Neuronal stem cell (in vitro differentiated cells): ENCODE results near the gene NEK10.
"Not testable (repeated sequence)": the region's sequence is repeated elsewhere in the genome, so short reads cannot be mapped to it uniquely, and the experiment has no call there.

Experiments used
- DNase-seq: peaks from one replicate; pipeline ENCODE4 v3.0.0-alpha.2; 2013; ENCODE audit warnings: low spot score
- H2AFZ ChIP-seq: one replicate; pipeline ENCODE4 v1.6.1; 2013; ENCODE audit warnings: mild to moderate bottlenecking, low read length, inconsistent platforms
- H2AK5ac ChIP-seq: 2 replicates; pipeline ENCODE4 v1.6.1; 2013; ENCODE audit warnings: low read depth, mild to moderate bottlenecking, inconsistent platforms, low read length, moderate library complexity, mixed read lengths
- H2BK120ac ChIP-seq: 2 replicates; pipeline ENCODE4 v1.6.1; 2013; ENCODE audit warnings: low read depth, mild to moderate bottlenecking, inconsistent platforms, low read length, moderate library complexity, mixed read lengths
- H2BK12ac ChIP-seq: one replicate; pipeline ENCODE4 v1.6.1; 2013; ENCODE audit warnings: low read length, inconsistent platforms
- H2BK15ac ChIP-seq: 2 replicates; pipeline ENCODE4 v1.6.1; 2013; ENCODE audit warnings: mild to moderate bottlenecking, low read length, inconsistent platforms, mixed read lengths
- H2BK5ac ChIP-seq: one replicate; pipeline ENCODE4 v1.6.1; 2013; ENCODE audit warnings: inconsistent platforms, mild to moderate bottlenecking, low read length, moderate library complexity
- H3K14ac ChIP-seq: one replicate; pipeline ENCODE4 v1.6.1; 2013; ENCODE audit warnings: low read length, inconsistent platforms
- H3K18ac ChIP-seq: 2 replicates; pipeline ENCODE4 v1.6.1; 2013; ENCODE audit warnings: low read length, inconsistent platforms
- H3K23ac ChIP-seq: 2 replicates; pipeline ENCODE4 v1.6.1; 2013; ENCODE audit warnings: low read depth, mild to moderate bottlenecking, mixed read lengths, low read length, inconsistent platforms; ENCODE audit not compliant: poor library complexity
- H3K27ac ChIP-seq: replicated peaks from 3 replicates; pipeline ENCODE4 v1.5.1; 2013; ENCODE audit warnings: low read length, inconsistent platforms
- H3K27me3 ChIP-seq, 3 experiments: 2 replicates each; pipeline ENCODE4 v1.6.1; 2013; ENCODE audit warnings: low read length in 3 of 3, mild to moderate bottlenecking in 2 of 3, inconsistent platforms in 1 of 3, low read depth in 1 of 3, mixed read lengths in 1 of 3, moderate library complexity in 1 of 3; ENCODE audit not compliant: control insufficient read depth in 3 of 3, insufficient read depth in 3 of 3
- H3K36me3 ChIP-seq, 2 donors: replicated peaks in 1 of 2; 2 replicates each; pipeline ENCODE4 v1.6.1; 2013; ENCODE audit warnings: low read length in 2 of 2; ENCODE audit not compliant: control insufficient read depth in 2 of 2, insufficient read depth in 2 of 2
- H3K4ac ChIP-seq: 2 replicates; pipeline ENCODE4 v1.6.1; 2013; ENCODE audit warnings: inconsistent platforms, mild to moderate bottlenecking, low read length, moderate library complexity
- H3K4me1 ChIP-seq, 2 donors: 1 replicate in 1 of 2; 2 replicates in 1 of 2; pipeline ENCODE4 v1.6.1; 2013; ENCODE audit warnings: low read length in 2 of 2, low read depth in 1 of 2; ENCODE audit not compliant: control insufficient read depth in 2 of 2, insufficient read depth in 1 of 2
- H3K4me2 ChIP-seq: one replicate; pipeline ENCODE4 v1.6.1; 2013; ENCODE audit warnings: mild to moderate bottlenecking, low read length, inconsistent platforms; ENCODE audit not compliant: insufficient read depth, poor library complexity, severe bottlenecking
- H3K4me3 ChIP-seq, 2 donors: 2 replicates each; pipeline ENCODE4 v1.5.1; 2013; ENCODE audit warnings: low read length in 2 of 2, mild to moderate bottlenecking in 2 of 2, inconsistent platforms in 1 of 2, moderate library complexity in 1 of 2
- H3K79me1 ChIP-seq: one replicate; pipeline ENCODE4 v1.6.1; 2013; ENCODE audit warnings: low read depth, mild to moderate bottlenecking, inconsistent platforms, low read length, moderate library complexity
- H3K9ac ChIP-seq: one replicate; pipeline ENCODE4 v1.6.1; 2013; ENCODE audit warnings: mild to moderate bottlenecking, low read depth, low read length, inconsistent platforms; ENCODE audit not compliant: poor library complexity
- H3K9me3 ChIP-seq, 2 donors: replicated peaks in 1 of 2; 2 replicates each; pipeline versions ENCODE3 to v1.6.1; 2013; ENCODE audit warnings: low read length in 2 of 2, mild to moderate bottlenecking in 2 of 2, inconsistent platforms in 1 of 2, low read depth in 1 of 2, mixed read lengths in 1 of 2, moderate library complexity in 1 of 2; ENCODE audit not compliant: control insufficient read depth in 2 of 2, insufficient read depth in 1 of 2
- H4K8ac ChIP-seq: one replicate; pipeline ENCODE4 v1.6.1; 2013; ENCODE audit warnings: low read depth, mild to moderate bottlenecking, inconsistent platforms, low read length, moderate library complexity
- H4K91ac ChIP-seq: one replicate; pipeline ENCODE4 v1.6.1; 2013; ENCODE audit warnings: low read length, low read depth, mild to moderate bottlenecking, inconsistent platforms; ENCODE audit not compliant: poor library complexity
- WGBS, 2 donors: extraction: QIAGEN DNeasy Blood & Tissue Kit; methylation state at CpG; one replicate each; pipeline ENCODE4 v1.1.7; 2013; ENCODE audit warnings: missing lambda C conversion rate in 2 of 2, mixed read lengths in 1 of 2; ENCODE audit not compliant: insufficient read length in 2 of 2, insufficient replicate concordance in 1 of 2; ENCODE audit errors: extremely low coverage in 2 of 2; 5-methylcytosine and 5-hydroxymethylcytosine counted together

The NEK10 gene

DNA sequence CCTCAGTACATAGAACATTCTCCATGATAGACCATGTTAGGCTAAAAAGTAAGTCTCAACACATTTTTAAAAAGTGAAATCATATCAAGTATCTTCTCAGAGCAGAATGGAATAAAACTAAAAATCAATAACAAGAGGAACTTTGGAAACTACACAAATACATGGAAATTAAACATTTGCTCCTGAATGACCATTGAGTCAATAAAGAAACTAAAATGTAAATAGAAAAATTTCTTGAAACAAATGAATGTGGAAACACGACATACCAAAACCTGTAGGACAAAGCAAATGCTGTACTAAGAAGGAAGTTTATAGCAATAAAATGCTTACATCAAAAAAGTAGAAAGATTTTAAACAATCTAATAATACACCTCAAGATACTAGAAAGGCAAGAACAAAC lies 33.6 kb downstream of the NEK10 start:
- peaks cover 0 to 2% (median 0%) of the 10 kb centered on the region in 3 experiments for H3K27me3 ChIP-seq
- H3K9me3 ChIP-seq, result no peaks in the 10 kb centered on the region
- H2AK5ac ChIP-seq, result no peak overlapping the region
- no peak overlapping the region for H3K4me3 ChIP-seq
- H3K14ac ChIP-seq, result no peak overlapping the region
- H4K91ac ChIP-seq, result no peak overlapping the region
- H3K9ac ChIP-seq, result no peak overlapping the region
- H4K8ac ChIP-seq, result no peak overlapping the region
- H3K79me1 ChIP-seq, result no peaks in the 10 kb centered on the region
- H3K36me3 ChIP-seq, result no peaks in the 10 kb centered on the region
- H2BK5ac ChIP-seq, result no peak overlapping the region
- no peak overlapping the region for H3K18ac ChIP-seq
- H3K4ac ChIP-seq, result no peak overlapping the region
- H2AFZ ChIP-seq, result no peak overlapping the region
- no peak overlapping the region for H3K4me2 ChIP-seq
- H2BK12ac ChIP-seq, result no peak overlapping the region
- no peak overlapping the region for H3K27ac ChIP-seq
- no peak overlapping the region for H2BK120ac ChIP-seq
- DNase-seq, result no peak
- no peak overlapping the region for H3K23ac ChIP-seq
- WGBS, 2 donors, result no CpG with 5 or more reads among the region's 1 CpG
- H3K4me1 ChIP-seq, result no peaks in the 10 kb centered on the region
- no peak overlapping the region for H2BK15ac ChIP-seq

DNA sequence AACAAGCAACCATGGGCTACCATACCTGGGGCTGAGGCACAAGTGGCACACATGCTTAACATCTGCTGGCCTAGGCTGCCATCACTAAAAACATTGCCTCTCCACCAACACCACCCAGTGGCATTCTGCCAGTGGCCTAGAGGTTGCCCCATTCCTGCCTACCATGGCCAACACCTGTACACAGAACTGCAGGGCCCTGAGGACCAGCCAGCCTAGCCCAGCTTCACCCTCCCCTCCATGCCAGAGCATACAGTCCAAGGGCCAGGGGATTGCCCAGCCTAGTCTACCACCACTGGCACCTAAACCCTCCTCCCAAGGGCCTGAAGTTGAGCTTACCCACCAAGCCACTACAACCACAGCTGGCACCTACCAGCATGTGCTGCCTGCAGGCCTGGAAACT lies 35.3 kb downstream of the NEK10 start:
- no peaks in the 10 kb centered on the region for H3K36me3 ChIP-seq
- H3K18ac ChIP-seq, result no peak overlapping the region
- no peaks in the 10 kb centered on the region for H3K9me3 ChIP-seq
- no peak overlapping the region for H3K4ac ChIP-seq
- H2AFZ ChIP-seq, result no peak overlapping the region
- no peak overlapping the region for H3K27ac ChIP-seq
- H3K23ac ChIP-seq, result no peak overlapping the region
- H3K27me3 ChIP-seq, result peaks cover 0 to 2% (median 0%) of the 10 kb centered on the region in 3 experiments
- no peak overlapping the region for H3K9ac ChIP-seq
- H3K4me2 ChIP-seq, result no peak overlapping the region
- H3K14ac ChIP-seq, result no peak overlapping the region
- H2BK12ac ChIP-seq, result no peak overlapping the region
- H4K91ac ChIP-seq, result no peak overlapping the region
- H2BK5ac ChIP-seq, result no peak overlapping the region
- no peak for DNase-seq
- no peak overlapping the region for H4K8ac ChIP-seq
- no peak overlapping the region for H2AK5ac ChIP-seq
- no peak overlapping the region for H3K4me3 ChIP-seq
- H2BK15ac ChIP-seq, result no peak overlapping the region
- no peak overlapping the region for H2BK120ac ChIP-seq
- H3K4me1 ChIP-seq, result no peaks in the 10 kb centered on the region
- no peaks in the 10 kb centered on the region for H3K79me1 ChIP-seq

DNA sequence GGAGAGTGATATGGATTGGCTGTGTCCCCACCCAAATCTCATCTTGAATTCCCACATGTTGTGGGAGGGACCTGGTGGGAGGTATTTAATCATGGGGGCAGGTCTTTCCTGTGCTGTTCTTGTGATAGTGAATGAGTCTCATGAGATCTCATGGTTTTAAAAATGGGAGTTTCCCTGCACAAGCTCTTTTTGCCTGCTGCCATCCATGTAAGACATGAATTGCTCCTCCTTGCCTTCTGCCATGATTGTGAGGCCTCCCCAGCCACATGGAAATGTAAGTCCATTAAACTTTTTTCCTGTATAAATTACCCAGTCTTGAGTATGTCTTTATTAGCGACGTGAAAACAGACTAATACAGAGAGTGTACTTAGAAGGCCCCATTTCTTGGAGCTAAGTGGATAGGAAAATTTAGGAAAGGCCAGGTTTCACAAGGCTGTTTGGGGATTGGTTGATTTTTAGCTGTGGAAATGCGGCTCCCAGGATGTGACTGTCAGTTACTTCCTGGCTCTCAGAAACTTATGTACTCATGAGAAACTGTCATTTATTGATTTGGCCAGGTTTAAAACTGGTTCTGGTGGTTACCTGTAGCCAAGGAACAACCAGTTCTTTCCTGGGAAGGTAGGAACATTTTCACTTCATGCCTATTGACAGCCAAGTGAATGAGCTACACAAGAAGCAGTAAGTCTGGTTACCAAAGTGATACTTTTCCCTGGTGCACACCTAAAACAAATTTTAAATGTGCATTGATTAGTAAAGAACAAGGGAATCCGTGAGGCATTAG lies 40.0 kb downstream of the NEK10 start:
- not testable (repeated sequence) for H4K91ac ChIP-seq, H3K27ac ChIP-seq, H3K4me1 ChIP-seq, H3K4me3 ChIP-seq, H2AFZ ChIP-seq, H2BK5ac ChIP-seq, DNase-seq, H3K9me3 ChIP-seq, H3K79me1 ChIP-seq, H3K14ac ChIP-seq, H3K36me3 ChIP-seq, H2AK5ac ChIP-seq, H3K27me3 ChIP-seq, H3K4me2 ChIP-seq, H2BK120ac ChIP-seq, H2BK12ac ChIP-seq, H2BK15ac ChIP-seq, H3K9ac ChIP-seq, H3K4ac ChIP-seq, H3K23ac ChIP-seq, H3K18ac ChIP-seq, H4K8ac ChIP-seq
- no CpG with 5 or more reads among the region's 4 CpGs for WGBS, 2 donors

DNA sequence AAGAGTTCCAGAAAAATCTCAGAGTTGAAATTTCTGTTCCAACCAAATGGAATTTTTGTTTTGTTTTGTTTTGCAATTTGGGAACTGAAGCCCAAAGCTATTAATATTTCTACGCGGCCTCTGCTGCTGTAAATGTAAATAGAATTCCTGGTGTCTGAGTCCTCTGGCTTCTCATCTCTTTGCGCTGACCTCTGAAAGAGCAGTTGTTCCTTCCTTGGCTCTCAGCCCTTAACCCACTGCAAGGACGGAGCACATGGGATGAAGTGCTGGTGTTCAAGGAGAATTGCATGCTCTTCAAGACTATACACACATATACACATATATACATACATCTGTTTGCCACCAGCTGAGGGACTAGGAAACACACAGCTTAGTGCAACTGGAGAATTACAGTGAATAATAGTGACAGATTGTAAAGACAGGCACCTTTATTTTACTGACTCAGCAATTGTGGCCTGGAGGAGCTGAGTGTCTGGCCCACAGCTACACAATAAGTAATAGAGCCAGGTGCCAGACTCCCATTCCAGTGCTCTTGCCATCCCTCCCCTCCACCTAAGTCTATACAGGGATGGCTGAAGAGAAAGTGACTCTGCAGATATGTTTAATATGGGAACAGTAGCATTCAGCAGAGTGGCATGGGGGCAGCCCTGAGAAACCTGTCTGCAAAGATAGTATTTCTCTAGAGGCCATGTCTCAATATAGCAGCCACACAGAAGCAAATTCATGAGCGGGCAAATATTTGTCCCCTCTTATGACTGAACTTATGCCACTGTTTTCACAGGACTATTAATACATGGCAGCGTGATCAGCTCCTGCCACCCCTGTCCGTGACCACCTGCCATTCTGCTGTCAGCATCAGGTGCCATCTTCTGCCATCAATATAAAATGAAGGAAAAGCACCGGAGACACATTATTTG lies 42.3 kb downstream of the NEK10 start:
- DNase-seq, result no peak
- no CpG with 5 or more reads among the region's 8 CpGs for WGBS, 2 donors
- Histone ChIP-seq H3K79me1 (no peaks in the 10 kb centered on the region), H3K4ac (no peak overlapping the region), H3K27me3 (no peaks in the 10 kb centered on the region), H2BK120ac (no peak overlapping the region), H2AK5ac (no peak overlapping the region), H3K9ac (no peak overlapping the region), H3K27ac (no peak overlapping the region), H3K4me1 (no peaks in the 10 kb centered on the region), H3K9me3 (no peaks in the 10 kb centered on the region), H2BK12ac (no peak overlapping the region), H3K4me2 (no peak overlapping the region), H2BK15ac (no peak overlapping the region), H3K14ac (no peak overlapping the region), H4K91ac (no peak overlapping the region), H2BK5ac (no peak overlapping the region), H3K4me3 (no peak overlapping the region), H4K8ac (no peak overlapping the region), H2AFZ (no peak overlapping the region), H3K23ac (no peak overlapping the region), H3K36me3 (no peaks in the 10 kb centered on the region), H3K18ac (no peak overlapping the region)
